NCI-H524 (cell line): ENCODE results near the gene CLCN7.

Experiments used
- DNase-seq, 2 experiments: peaks; one replicate each; lab custom pipeline; 2025; lab: John Stamatoyannopoulos, UW

Gene CLCN7

DNA sequence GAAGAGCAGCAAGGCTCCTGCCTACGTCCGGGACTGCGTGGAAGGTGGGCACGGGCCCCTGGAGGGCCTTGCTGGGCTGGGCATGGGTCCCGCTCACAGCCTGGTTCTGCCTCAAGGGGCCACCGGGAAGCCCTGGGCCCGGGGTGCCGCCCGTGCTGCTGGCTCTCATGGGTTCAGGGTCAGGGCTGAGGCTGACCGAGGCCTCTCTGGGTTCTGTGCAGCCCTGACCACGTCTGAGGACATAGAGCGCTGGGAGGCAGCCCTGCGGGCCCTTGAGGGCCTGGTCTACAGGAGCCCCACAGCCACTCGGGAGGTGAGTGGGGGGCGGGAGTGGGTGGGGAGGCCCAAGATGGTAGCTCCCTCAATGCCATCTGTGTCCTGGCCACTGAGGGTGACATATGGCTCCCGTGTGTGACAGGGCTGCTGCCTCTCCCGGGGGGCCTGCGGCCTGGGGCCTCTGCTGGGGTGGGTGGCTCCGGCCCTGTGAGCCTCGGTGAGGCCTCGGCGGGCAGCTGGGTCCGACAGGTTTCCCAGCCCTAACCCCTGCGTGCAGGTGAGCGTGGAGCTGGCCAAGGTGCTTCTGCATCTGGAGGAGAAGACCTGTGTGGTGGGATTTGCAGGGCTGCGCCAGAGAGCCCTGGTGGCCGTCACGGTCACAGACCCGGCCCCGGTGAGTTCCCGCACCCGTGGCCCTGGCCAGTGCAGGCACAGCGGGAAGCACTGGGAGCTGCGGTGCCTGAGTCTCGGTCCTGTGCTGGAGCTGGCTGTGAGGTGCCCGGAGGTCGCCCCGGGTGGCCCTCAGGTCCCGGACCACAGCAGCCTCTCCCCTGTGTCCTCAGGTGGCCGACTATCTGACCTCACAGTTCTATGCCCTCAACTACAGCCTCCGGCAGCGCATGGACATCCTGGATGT lies 27.5 kb upstream of the CLCN7 start:
- DNase-seq: no peak

DNA sequence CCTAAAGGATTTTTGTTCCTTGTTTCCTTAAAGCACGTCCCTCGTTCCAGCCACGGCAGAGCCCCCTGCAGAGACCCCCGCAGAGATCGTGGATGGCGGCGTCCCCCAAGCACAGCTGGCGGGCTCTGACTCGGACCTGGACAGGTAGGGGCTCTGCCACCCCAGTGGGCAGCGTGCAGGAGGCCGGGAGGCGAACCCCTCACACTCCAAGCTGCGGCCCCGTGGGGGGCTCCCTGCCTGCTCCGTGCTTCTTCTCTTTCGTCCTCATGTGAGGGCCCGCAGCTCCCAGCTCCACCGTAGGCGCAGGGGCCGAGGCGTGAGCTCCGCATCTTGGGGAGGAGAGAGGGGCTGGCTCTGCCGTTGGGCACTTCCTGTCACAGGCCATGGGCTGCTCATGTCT lies 26.8 kb upstream of the CLCN7 start:
- DNase-seq: no peak

DNA sequence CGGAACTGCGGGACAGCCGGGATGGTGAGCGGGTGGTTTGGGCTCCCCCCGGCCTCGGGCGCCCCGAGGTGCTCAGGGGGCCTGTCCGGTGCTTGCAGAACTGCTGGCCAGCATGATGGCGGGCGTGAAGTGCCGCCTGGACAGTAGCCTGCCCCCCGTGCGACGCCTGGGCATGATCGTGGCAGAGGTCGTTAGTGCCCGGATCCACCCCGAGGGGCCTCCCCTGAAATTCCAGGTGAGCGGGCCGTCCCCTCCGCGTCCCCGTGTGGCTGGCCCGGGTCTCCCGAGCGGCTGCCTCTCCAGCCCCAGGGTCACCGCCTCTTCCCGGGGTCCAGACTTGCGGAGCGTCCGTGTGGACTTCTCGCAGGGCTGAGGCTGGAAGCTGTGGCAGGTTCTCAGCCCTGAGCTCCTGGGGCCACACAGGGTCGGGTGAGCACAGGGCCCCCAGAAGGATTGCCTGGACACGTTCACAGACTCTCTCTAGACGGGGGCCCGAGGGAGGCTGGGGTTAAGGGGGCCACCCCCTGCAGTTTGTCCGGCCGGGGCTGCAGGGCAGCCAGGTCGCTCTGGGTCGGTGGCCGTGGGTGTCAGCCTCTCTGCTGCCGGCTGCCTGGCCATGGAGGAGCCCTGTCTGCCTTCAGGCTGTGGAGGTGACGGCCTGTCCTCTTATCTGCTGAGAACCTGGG lies 25.8 kb upstream of the CLCN7 start:
- no peak for DNase-seq

DNA sequence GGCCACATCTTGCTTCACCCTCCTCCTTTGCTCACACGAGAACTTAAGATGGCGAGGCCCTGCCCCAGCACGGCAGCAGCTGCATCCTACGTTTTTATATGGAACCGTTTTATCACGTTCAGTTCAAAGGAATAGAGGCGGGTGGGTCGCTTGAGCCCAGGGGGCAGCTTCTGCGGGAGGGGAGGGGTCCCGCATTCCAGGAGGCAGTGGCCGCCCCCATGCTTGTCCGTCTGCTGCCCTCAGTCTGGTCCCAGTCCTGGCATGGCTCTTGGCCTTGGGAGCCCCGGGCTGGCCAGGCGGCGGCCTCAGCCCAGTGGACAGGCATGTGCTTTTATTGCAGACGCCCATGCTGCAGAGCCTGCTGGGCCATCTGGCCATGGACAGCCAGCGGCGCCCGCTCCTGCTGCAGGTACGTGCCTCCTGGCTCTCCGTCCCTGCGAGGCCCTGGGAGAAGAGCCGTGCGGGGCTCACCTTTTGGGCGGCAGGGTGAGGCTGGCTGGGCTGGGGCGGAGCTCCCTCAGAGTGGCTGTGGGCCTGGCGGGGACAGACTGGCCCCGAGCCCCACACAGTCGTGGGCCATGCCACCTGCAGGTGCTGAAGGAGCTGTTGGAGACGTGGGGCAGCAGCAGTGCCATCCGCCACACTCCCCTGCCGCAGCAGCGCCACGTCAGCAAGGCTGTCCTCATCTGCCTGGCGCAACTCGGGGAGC lies 25.1 kb upstream of the CLCN7 start:
- no peak for DNase-seq

DNA sequence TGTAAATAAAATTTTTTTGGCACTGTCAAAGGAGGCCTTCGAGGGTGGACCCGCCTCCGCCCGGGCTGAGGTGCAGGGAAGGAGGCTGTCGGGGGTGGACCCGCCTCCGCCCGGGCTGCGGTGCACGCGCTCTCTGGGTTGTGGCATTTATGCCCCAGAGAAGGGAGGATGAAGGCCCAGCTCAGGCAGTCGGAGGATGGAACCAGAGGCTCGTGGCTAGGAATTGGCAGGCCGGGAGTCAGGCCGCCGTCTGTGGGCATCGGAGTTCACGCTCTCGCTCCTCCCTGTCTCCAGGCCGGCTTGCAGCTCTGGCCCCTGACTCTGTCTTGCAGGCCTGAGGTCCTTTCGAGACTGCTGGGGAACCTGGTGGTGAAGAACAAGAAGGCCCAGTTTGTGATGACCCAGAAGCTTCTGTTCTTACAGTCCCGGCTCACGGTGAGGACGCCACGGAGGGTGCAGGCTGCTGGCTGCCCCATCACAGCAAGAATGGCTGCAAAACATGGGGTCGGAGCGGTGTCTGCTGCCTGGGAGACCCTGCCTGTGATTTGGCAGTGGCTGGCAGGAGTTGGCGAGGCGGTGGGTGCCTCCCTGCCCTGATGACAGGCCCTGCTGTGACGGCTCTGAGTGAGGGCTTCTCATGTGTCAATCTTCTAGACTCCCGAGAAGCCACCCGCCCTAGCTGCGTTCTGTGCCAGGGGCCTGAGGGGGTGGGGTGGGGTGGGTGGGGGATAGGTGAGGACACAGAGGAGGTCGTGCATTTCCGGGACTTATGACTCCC lies 24.3 kb upstream of the CLCN7 start:
- no peak for DNase-seq

DNA sequence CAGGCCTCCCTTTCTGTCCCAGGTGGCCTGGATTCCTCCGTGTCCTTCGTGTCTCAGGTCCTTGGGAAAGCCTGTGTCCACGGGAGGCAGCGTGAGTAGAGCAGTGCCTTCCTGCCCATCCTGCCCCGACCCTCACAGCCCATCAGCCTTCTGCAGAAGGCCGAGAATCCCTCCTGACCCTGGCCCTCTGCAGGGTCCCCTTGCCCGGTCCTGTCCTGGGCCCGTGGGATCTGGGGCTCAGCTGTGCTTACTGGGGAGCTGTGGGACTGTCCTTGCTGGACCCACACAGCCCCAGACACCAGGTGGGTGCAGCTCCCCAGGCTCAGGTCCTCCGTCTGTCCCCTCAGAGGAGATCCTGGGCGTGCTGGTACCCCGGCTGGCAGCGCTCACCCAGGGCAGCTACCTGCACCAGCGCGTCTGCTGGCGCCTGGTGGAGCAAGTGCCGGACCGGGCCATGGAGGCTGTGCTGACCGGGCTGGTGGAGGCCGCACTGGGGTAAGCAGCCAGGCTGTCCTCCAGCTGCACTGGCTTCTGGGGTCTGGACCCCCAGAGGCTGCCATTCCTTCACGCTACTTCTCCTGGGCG lies 22.3 kb upstream of the CLCN7 start:
- DNase-seq: no peak

DNA sequence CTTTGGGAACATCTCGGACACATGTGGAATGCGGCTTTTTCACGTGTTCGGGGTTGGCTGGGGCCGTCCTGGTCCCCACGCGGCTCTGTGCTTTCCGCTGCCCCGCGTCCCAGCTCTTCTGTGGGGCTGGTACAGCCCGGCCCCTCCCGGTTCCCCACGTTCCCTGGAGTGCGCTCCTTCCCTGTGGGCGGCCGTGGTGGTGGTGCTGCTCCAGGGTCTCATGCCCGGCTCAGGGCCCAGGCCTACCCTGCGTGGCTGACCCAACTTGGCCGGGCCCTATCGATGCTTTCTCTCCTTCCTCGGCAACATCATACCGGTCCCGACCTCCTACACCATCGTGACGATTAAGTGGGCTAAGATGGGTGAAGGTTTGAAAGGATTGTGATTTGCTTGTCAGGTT lies 21.6 kb upstream of the CLCN7 start:
- DNase-seq: no peak

DNA sequence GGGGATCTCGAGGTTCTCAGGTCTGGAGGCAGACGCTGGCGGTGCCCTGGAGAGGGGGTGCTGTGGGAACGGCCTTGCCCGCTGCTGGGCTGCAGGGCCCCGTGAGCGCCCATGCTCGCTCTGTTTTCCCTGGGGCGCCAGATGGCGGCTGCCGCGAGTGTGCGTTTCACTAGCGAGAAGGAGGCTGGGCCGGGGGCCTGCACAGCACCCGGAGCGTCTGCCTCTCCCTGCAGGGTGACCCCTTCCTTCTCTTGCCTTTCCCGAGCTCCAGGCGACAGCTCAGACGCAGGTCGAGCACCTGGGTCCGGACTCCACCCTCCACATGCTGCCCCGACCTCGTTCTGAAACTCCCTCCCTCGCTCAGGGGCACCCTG lies 21.0 kb upstream of the CLCN7 start:
- no peak for DNase-seq

DNA sequence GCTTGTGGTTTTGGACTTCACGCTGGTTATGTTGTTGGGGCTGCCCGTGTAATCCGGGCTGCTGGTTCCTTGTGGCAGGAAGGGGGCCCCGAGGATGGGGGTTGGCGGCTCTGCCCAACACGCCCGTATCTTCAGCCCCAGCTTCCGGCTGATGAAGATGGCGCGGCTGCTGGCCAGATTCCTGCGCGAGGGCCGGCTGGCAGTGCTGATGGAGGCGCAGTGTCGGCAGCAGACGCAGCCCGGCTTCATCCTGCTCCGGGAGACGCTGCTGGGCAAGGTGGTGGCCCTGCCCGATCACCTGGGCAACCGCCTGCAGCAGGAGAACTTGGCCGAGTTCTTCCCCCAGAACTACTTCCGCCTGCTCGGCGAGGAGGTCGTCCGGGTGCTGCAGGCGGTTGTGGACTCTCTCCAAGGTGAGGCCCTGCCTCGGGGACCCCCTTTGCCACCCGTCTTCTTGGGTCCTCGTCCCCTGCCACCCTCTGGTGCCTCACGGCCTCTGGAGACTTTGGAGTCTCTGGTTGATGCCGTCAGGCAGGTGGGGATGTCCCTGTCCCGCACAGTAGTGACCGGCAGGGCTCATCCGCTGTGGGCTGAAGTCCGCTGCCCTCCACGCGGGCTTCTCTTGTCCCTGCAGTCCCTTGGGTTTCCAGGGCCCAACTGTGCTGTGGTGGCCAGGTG lies 20.5 kb upstream of the CLCN7 start:
- DNase-seq: no peak

DNA sequence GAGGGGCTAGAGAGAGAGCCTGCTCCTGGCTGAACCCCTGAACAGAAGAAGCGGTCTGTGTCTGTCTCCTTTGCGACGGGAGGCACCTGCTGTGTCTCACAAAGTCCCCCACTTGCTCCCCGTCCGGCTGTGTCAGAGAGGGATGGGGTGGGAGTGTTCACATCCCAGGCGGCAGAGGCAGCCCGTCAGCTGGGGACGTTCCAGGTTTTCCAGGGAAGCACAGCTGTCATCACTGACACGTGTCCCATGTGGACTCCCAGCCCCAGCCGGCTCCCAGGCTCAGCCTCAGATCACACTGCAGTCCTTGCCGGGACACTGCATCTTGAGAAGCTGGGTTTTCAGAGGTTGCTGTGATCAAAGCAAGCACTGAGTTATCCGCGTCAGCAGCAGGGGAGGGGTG lies 19.9 kb upstream of the CLCN7 start:
- no peak for DNase-seq

DNA sequence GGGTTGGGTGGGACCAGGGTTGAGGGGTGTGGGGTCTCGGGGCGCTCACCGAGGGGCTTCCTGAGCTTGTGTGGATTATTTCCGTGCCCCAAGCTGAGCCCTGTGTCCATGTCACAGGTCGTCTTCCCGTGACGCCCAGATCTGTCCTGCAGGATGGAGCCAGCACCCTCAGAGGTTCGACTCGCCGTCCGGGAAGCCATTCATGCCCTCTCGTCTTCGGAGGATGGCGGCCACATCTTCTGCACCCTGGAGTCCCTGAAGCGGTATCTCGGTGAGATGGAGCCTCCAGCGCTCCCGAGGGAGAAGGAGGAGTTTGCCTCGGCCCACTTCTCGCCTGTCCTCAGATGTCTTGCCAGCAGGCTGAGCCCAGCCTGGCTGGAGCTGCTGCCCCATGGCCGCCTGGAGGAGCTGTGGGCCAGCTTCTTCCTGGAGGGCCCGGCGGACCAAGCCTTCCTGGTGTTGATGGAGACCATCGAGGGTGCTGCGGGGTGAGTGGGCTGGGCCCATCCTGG lies 19.4 kb upstream of the CLCN7 start:
- DNase-seq: peak in 1 of 2 experiments; percentile 34

DNA sequence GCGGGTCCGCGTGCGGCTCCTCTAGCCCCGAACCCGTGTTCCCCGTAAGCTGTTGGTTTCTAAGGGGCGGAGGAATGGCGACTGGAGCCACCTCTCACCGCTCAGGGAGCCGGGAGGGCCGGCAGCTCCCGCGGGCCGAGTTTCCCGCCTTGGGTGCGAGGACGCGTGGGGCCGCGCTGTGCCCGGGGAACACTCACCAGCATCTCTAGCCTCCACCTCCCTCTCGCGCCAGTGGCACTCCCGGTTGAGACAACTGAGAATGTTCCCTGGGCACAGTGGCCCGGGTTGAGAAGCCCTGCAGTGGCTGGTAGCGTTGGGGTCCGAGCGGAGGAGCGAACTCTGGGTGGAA lies 18.9 kb upstream of the CLCN7 start:
- no peak for DNase-seq

DNA sequence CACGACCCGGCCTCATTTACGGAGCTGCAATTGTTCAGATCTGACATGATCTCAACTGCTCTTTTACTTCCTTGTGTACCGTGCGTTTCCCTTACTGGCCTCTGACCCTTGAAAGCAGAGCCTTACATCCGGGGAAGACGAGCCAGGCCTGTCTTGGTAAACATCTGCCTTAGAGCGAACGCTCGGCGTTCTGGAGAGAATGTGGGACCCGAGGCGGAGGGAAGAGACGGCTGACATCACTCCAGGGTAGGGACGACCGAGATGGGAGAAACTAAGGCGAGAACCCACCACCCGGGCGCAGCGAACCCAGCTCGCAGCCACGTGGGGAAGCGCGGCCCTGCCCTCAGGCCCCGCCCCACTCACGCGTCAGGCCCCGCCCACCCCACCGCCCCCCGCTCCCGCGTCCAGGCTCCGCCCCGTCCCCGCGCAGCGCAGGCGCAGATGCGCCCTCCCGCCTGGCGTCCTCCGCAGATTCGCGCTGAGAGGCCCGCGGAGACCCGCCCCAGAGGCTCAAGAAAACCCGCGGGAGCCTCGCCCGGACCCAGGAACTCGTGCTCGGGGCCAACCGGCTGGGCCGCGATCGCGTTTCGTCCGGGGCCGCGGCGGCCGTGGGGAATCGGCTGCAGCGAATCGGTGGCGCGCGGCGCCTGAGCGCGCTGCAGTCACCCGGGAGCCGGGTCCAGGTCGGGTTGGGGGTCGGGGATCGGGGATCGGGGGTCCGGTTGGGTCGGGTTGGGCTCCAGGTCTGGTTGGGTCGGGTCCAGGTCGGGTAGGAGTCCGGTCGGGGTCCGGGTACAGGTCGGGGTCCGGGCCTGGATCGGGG lies 18.3 kb upstream of the CLCN7 start, which contains the start of gene TELO2:
TSS of gene TELO2 (plus strand) at position 438 of the 823 bp plus-strand sequence. CDS start 922 bp downstream, outside the sequence.
- peak; percentile 50 to 77 for DNase-seq

DNA sequence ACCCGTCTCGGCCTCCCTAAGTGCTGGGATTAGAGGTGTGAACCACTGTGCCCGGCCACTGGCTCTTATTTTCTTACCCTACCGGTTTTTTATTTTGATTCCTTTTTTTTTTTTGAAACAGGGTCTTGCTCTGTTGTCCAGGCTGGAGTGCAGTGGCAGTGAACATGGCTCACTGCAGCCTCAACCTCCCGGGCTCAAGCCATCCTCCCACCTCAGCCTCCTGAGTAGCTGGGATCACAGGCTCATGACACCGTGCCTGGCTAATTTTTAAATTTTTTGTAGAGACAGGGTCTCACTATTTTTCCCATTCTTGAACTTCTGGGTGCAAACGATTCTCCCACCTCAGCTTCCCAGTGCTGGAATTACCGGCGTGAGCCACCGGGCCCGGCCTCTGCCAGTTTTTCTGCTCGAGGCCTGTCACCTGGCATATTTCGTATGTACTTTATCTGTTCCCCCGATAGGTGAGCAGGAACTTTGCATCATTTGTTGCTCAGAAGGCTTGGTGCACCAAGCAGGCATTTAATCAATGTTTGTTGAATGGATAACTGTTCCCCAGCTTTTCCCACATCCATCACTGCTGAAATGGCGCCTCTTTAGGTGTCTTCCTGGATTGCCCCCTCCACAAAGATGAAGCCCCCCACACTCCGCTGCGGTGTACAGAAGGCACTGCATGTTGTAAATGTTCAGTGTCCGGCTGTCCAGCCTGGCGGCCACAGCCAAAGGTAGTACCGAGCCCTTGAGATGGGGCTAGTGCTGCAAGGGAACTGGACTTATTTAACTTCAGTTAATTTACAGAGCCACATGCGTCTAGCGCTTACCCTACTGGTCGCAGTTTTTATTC lies 17.5 kb upstream of the CLCN7 start:
- DNase-seq: no peak

DNA sequence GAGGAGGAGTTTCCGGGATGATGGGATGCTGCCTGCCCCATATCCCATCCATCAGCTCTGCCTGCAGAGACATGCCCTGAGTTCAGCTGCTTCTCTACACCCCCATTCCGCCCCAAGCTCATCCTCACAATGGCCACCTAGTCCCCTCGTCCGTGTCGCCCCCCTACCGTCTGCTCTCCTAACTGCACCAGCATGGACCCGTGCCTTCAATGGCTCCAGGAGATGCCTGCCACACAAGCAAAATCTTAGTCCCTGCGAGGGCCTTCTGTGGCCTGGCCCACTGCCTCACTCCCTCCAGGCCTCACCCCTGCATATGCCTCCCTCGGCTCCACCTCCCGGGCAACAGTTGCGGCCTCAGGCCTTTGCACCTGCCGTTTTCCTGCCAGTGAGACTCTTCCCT lies 16.5 kb upstream of the CLCN7 start:
- no peak for DNase-seq

DNA sequence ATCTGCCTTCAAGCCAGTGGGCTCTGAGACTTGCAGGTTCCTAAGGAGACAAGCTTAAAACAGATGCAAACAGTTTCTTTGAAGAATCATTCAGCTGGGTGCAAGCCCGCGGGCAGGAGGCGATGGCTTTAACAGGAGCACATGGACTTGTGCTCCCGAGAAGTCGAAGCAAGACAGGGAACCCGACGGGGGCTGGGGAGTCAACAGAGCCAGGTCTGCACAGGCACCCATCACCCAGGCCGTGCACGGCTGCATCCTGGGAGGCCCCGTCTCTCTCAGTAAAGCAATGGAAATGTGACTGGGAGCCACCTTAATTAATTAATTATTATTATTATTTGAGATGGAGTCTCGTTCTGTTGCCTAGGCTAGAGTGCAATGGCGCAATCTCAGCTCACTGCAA lies 14.2 kb upstream of the CLCN7 start:
- DNase-seq: no peak

DNA sequence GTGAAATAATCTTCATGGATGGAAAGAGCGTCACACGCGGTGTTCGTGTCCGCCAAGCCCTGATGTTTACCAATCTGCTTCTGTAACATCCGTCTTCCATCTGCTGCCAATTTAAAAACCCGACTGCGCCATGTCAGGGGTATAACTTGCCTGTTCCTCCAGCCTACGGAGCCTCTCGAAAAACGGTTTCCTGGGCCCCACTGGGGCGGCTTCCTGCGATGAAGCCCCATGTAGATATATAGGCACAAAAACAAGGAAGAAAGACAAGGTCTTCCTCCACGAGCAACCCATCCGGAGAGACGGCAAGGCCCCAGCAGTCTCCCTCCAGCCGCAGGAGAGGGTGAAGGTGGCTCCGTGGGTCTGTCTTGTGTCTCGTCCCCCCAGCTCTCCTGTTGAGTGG lies 13.8 kb upstream of the CLCN7 start, which contains the start of gene PTX4:
TSS of gene PTX4 (minus strand) at position 326 of the 400 bp plus-strand sequence. CDS start at position 291, 35 bp downstream.
- DNase-seq: no peak

DNA sequence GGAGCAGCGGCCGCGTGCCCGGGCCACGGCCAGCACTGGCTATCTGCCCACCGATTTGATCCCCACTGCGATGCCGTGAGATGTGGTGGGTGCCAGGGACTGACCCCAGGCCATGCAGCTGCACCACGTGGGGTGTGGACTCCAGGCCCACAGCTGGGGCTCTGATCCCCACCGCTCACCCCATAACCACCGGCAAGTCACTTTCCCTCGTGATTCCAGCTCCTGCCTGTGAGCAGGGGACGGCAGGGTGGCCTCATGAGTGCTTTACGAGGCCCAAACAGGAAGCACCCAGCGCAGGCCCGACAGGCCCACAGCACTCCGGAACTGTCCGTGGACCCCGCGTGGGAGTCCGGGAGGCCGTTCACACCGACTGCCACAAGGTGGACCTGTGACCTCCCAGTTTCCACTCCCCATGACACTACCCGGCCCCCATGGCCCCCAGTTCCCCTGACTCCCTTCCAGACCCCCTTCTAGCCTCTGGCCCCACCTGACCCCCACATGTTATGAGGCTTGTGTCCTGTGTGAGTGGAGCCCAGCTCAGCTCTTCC lies 13.3 kb upstream of the CLCN7 start:
- no peak for DNase-seq
